ENCODE measurements around the gene CCSER2.

GRCh38 chr10:84497978-84498377 is 169.6 kb downstream of the CCSER2 start:
- no peak for TF ChIP-seq CTCF (conservative IDR thresholded peaks at IDR 0.05; ENCODE audit: low read depth, low read length)
- no peak for TF ChIP-seq EZH2 (IDR thresholded peaks at IDR 0.05; ENCODE audit: borderline replicate concordance, low read depth, low read length, poor library complexity, severe bottlenecking)

All from A673 (cell line).